HG03460 (cell line): Measurements from ENCODE around the gene DLK1.

Experiments
- ATAC-seq: cut with Tn5 transposase; IDR thresholded peaks from one replicate; pipeline ENCODE4 v1.9.1; 2021; ENCODE audit not compliant: unreplicated experiment

The DLK1 gene

GRCh38 chr14:100775351-100775830, 48.7 kb downstream of the DLK1 start:
- no peak for ATAC-seq

- no peak for ATAC-seq
These were observed 49.3 kb downstream of the DLK1 start for GRCh38 chr14:100775831-100776591.

GRCh38 chr14:100776681-100777365, 50.1 kb downstream of the DLK1 start:
- ATAC-seq: no peak

- no peak for ATAC-seq
These were observed 50.7 kb downstream of the DLK1 start for GRCh38 chr14:100777366-100777817.

GRCh38 chr14:100777818-100778525, 51.3 kb downstream of the DLK1 start:
- no peak for ATAC-seq

- ATAC-seq: no peak
These were observed 51.8 kb downstream of the DLK1 start for GRCh38 chr14:100778526-100778882.

GRCh38 chr14:100778951-100779690, 52.4 kb downstream of the DLK1 start:
- ATAC-seq: no peak

- no peak for ATAC-seq
These were observed 53.0 kb downstream of the DLK1 start for GRCh38 chr14:100779691-100780080.

- no peak for ATAC-seq
These were observed 53.6 kb downstream of the DLK1 start for GRCh38 chr14:100780246-100780645.

- ATAC-seq: no peak
These were observed 54.1 kb downstream of the DLK1 start for GRCh38 chr14:100780646-100781355.

GRCh38 chr14:100781952-100782351, 55.3 kb downstream of the DLK1 start:
- no peak for ATAC-seq

- ATAC-seq: no peak
These were observed 56.0 kb downstream of the DLK1 start for GRCh38 chr14:100782516-100783320.

- ATAC-seq: no peak
These were observed 57.1 kb downstream of the DLK1 start for GRCh38 chr14:100783630-100784370.

GRCh38 chr14:100784523-100785337, 58.0 kb downstream of the DLK1 start:
- no peak for ATAC-seq

- ATAC-seq: no peak
These were observed 58.6 kb downstream of the DLK1 start for GRCh38 chr14:100785338-100785615.

GRCh38 chr14:100785626-100786025, 58.9 kb downstream of the DLK1 start:
- ATAC-seq: no peak

- ATAC-seq: no peak
These were observed 59.4 kb downstream of the DLK1 start for GRCh38 chr14:100786131-100786530.

GRCh38 chr14:100786576-100787219, 60.0 kb downstream of the DLK1 start:
- no peak for ATAC-seq
